HepG2 (cell line): Measurements from ENCODE around the gene MARK2. TPM values are rescaled to one million over a fixed set of nuclear protein-coding genes. Genes with fewer than 3 reads are reported as not detected.
A peak's percentile ranks its signal among the peaks of the same experiment; 100 is the strongest.

Source experiments
- CREM ChIP-seq, 2 experiments: sonication (generic) in 1 of 2; formaldehyde crosslinking in 1 of 2; IDR thresholded peaks; 2 replicates each; pipeline versions ENCODE4 v1.4.0 to v1.6.1; 2016 to 2020; ENCODE audit warnings: antibody characterized with exemption in 1 of 2, mild to moderate bottlenecking in 1 of 2, missing genetic modification reagents in 1 of 2
- ETV5 ChIP-seq: IDR thresholded peaks from 2 replicates; pipeline ENCODE4 v1.6.1; 2018; ENCODE audit warnings: missing biosample characterization, missing genetic modification reagents, inconsistent platforms, borderline replicate concordance
- HES4 ChIP-seq: sonication (generic); formaldehyde crosslinking; IDR thresholded peaks from 2 replicates; pipeline ENCODE4 v1.9.0; 2021; ENCODE audit warnings: mild to moderate bottlenecking, missing genetic modification reagents, borderline replicate concordance
- HNRNPL ChIP-seq: fragments of 200-400 bp; formaldehyde crosslinking; IDR thresholded peaks from 2 replicates; pipeline ENCODE4 v1.6.1; 2017; ENCODE audit warnings: mild to moderate bottlenecking, low read depth, low read length
- HOXA9 ChIP-seq: sonication (generic); formaldehyde crosslinking; IDR thresholded peaks from 2 replicates; pipeline ENCODE4 v1.8.1; 2022; ENCODE audit warnings: missing genetic modification reagents, mild to moderate bottlenecking, moderate library complexity, borderline replicate concordance
- IRF1 ChIP-seq: sonication (generic); formaldehyde crosslinking; IDR thresholded peaks from 2 replicates; pipeline ENCODE4 v1.4.0; 2020; ENCODE audit warnings: low read depth, mild to moderate bottlenecking, missing genetic modification reagents
- ISX ChIP-seq: sonication (generic); formaldehyde crosslinking; conservative IDR thresholded peaks from 2 replicates; pipeline ENCODE4 v1.5.0; 2020; ENCODE audit warnings: missing genetic modification reagents
- KLF12 ChIP-seq: sonication (generic); formaldehyde crosslinking; IDR thresholded peaks from 2 replicates; pipeline ENCODE4 v1.4.0; 2020; ENCODE audit warnings: missing genetic modification reagents, borderline replicate concordance
- MAX ChIP-seq: IDR thresholded peaks from 2 replicates; pipeline ENCODE4 v1.6.1; 2012; ENCODE audit warnings: inconsistent platforms
- MXD4 ChIP-seq: IDR thresholded peaks from 2 replicates; pipeline ENCODE4 v1.6.1; 2016; ENCODE audit warnings: mild to moderate bottlenecking, missing biosample characterization, missing genetic modification reagents
- RARA ChIP-seq: IDR thresholded peaks from 2 replicates; pipeline ENCODE4 v1.6.1; 2016; ENCODE audit warnings: missing genetic modification reagents, missing compliant biosample characterization
- SRSF1 ChIP-seq: fragments of 200-400 bp; formaldehyde crosslinking; optimal IDR thresholded peaks from 2 replicates; pipeline ENCODE3; 2017; ENCODE audit warnings: mild to moderate bottlenecking, low read depth, low read length, moderate library complexity
- THAP11 ChIP-seq: IDR thresholded peaks from 2 replicates; pipeline ENCODE4 v1.6.1; 2016; ENCODE audit warnings: missing biosample characterization, missing genetic modification reagents
- ZBTB38 ChIP-seq: sonication (generic); formaldehyde crosslinking; IDR thresholded peaks from 2 replicates; pipeline ENCODE4 v1.5.1; 2020; ENCODE audit warnings: mild to moderate bottlenecking, missing genetic modification reagents
- ZBTB46 ChIP-seq: sonication (generic); formaldehyde crosslinking; IDR thresholded peaks from 2 replicates; pipeline ENCODE4 v1.4.0; 2020; ENCODE audit warnings: mild to moderate bottlenecking, missing genetic modification reagents, borderline replicate concordance
- ZFP90 ChIP-seq: sonication (generic); formaldehyde crosslinking; IDR thresholded peaks from 2 replicates; pipeline ENCODE4 v1.8.0; 2022; ENCODE audit warnings: missing genetic modification reagents, mild to moderate bottlenecking, inconsistent platforms, borderline replicate concordance
- ZGPAT ChIP-seq: IDR thresholded peaks from 2 replicates; pipeline ENCODE4 v1.6.1; 2016; ENCODE audit warnings: mild to moderate bottlenecking
- ZNF230 ChIP-seq: sonication (generic); formaldehyde crosslinking; IDR thresholded peaks from 2 replicates; pipeline ENCODE4 v1.4.0; 2020; ENCODE audit warnings: mild to moderate bottlenecking, missing genetic modification reagents
- ZNF430 ChIP-seq: sonication (generic); formaldehyde crosslinking; IDR thresholded peaks from 2 replicates; pipeline ENCODE4 v1.9.0; 2021; ENCODE audit warnings: mild to moderate bottlenecking, missing genetic modification reagents
- ZNF446 ChIP-seq: sonication (generic); formaldehyde crosslinking; IDR thresholded peaks from 2 replicates; pipeline ENCODE4 v1.5.0; 2020; ENCODE audit warnings: mild to moderate bottlenecking, missing genetic modification reagents
- ZNF501 ChIP-seq: sonication (generic); formaldehyde crosslinking; IDR thresholded peaks from 2 replicates; pipeline ENCODE4 v1.5.1; 2020; ENCODE audit warnings: mild to moderate bottlenecking, moderate library complexity, missing genetic modification reagents
- ZNF782 ChIP-seq: sonication (generic); formaldehyde crosslinking; IDR thresholded peaks from 2 replicates; pipeline ENCODE4 v1.4.0; 2020; ENCODE audit warnings: missing genetic modification reagents, mild to moderate bottlenecking, borderline replicate concordance
- ZSCAN25 ChIP-seq: sonication (generic); formaldehyde crosslinking; IDR thresholded peaks from 2 replicates; pipeline ENCODE4 v1.8.0; 2022; ENCODE audit warnings: mild to moderate bottlenecking, missing genetic modification reagents
- polyA plus RNA-seq, 8 experiments: library from polyadenylated mRNA; depleted of rRNA in 3 of 8; stranded (reverse) in 7 of 8; unstranded in 1 of 8; fragments of >200 nt; fragmentation: Illumina TruSeq in 4 of 8; extraction: Trizol in 4 of 8; gene quantifications; 2 replicates each; pipeline versions ENCODE4 v1.2.1 to v1.2.3, GENCODE V29; 2011 to 2016; ENCODE audit warnings: low read depth in 4 of 8, missing spikeins in 1 of 8, mixed read lengths in 1 of 8; ENCODE audit not compliant: insufficient read depth in 1 of 8
- total RNA-seq, 5 experiments: library from RNA; depleted of rRNA; stranded (reverse); fragments of >200 nt; fragmentation: Illumina TruSeq; extraction: Trizol; gene quantifications; 2 replicates each; pipeline ENCODE4 v1.2.3, GENCODE V29; 2016; ENCODE audit warnings: low read depth in 1 of 5

MARK2 gene
- total and polyA plus RNA-seq, 2 of the 13 experiments (the other 11 are each of a cell fraction or from before 2014, with no cell fraction given), result 13.5 to 13.9 TPM

GRCh38 chr11:63888170-63889086, 49.5 kb downstream of the MARK2 start (continued):
- TF ChIP-seq ZSCAN25 (CRISPR knock-in tag) (peak; percentile 86), ZNF230 (no peak), CREM (IDR thresholded peaks at IDR 0.05) (peak; percentile 26; the same call in 1 of the 2 replicates), CREM (CRISPR knock-in tag; IDR thresholded peaks at IDR 0.05) (no peak), ZNF501 (CRISPR knock-in tag) (peak; percentile 58; the same call in 1 of the 2 replicates), ISX (CRISPR knock-in tag) (no peak), ZNF430 (CRISPR knock-in tag) (peak; percentile 76; the same call in 1 of the 2 replicates), ZFP90 (CRISPR knock-in tag) (peak; percentile 82; the same call in 1 of the 2 replicates), MAX (peak; percentile 91), IRF1 (no peak), ZGPAT (peak; percentile 60; the same call in 1 of the 2 replicates), MXD4 (CRISPR knock-in tag) (peak; percentile 72), ETV5 (CRISPR knock-in tag) (peak; percentile 77), ZBTB46 (no peak), HNRNPL (0 out of 2 replicates have a peak, but pooled peaks have one; percentile 37), ZNF446 (CRISPR knock-in tag) (0 out of 2 replicates have a peak, but pooled peaks have one; percentile 53), ZBTB38 (CRISPR knock-in tag) (peak; percentile 39; the same call in 1 of the 2 replicates), SRSF1 (peak; percentile 88), ZNF782 (peak; percentile 27; the same call in 1 of the 2 replicates), HOXA9 (CRISPR knock-in tag) (no peak), THAP11 (CRISPR knock-in tag) (peak; percentile 66), KLF12 (CRISPR knock-in tag) (peak; percentile 70; the same call in 1 of the 2 replicates), RARA (CRISPR knock-in tag) (peak; percentile 39; the same call in 1 of the 2 replicates), HES4 (CRISPR knock-in tag) (0 out of 2 replicates have a peak, but pooled peaks have one; percentile 18)
